GM19035 (cell line): ENCODE measurements around the gene RBPMS2.

Source experiments
- ATAC-seq: cut with Tn5 transposase; IDR thresholded peaks from one replicate; pipeline ENCODE4 v1.9.1; 2021; ENCODE audit not compliant: unreplicated experiment

RBPMS2 gene

GRCh38 chr15:64783796-64784195 is 8.4 kb upstream of the RBPMS2 start:
- ATAC-seq, result no peak

DNA sequence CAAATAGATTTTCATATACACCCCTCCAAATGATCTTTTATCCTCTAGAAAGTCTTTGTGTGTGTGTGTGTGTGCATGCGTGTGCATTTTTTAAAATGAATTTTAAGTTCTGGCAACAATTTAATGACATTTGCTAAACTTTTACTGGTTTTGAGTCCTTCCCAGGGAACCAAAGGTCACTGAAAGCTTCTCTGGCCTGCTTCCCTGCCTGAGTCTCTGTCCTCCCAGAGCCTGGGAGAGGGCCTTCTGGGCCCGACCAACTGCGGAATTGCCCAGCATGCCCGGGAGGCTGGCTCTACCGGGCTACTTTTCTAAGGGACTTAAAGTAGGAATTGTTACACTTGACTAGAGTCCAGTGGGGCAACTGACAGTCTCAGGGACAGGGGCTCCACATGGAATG is 7.4 kb upstream of the RBPMS2 start:
- no peak for ATAC-seq

DNA sequence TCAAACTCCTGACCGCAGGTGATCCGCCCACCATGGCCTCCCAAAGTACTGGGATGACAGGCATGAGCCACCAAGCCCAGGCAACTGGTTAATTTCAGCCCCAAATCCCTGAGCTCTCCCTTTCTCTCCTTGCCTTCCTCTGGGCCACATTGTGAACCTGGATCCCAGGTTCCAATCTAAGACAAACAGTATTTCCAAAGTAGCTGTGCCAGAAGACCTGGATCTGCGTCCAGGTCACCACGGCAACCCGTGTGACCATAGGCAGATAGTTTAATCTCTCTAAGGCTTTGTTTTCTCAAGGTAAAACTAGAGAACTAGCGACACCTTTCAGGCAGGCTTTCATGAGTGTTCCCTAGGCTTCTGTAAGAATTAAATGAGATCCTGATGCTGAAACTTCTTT is 5.9 kb upstream of the RBPMS2 start:
- ATAC-seq, result no peak

GRCh38 chr15:64780600-64781156 is 5.3 kb upstream of the RBPMS2 start:
- no peak for ATAC-seq

GRCh38 chr15:64779630-64780029 is 4.2 kb upstream of the RBPMS2 start:
- no peak for ATAC-seq

- ATAC-seq, result no peak
These were observed 3.6 kb upstream of the RBPMS2 start for GRCh38 chr15:64779024-64779423.

DNA sequence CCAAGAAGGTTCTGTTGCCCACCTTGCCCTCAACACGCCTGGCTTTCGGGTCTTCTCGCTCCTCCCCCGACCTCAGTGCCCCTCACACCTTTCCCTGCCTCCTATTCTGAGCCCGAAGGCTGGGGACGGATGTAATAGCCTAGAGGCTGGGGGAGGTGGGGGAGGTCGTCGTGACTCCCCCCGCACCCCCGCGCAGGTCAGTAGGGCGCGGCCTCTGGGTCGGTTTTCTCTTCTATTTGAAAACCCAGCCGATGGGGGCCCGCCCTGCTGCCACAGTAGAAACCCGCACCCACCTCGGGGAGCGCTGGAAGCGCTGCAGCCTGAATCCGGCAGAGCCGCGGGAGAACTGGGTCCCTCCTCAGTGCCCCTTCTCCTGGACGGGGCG is 1.0 kb upstream of the RBPMS2 start:
- no peak for ATAC-seq

DNA sequence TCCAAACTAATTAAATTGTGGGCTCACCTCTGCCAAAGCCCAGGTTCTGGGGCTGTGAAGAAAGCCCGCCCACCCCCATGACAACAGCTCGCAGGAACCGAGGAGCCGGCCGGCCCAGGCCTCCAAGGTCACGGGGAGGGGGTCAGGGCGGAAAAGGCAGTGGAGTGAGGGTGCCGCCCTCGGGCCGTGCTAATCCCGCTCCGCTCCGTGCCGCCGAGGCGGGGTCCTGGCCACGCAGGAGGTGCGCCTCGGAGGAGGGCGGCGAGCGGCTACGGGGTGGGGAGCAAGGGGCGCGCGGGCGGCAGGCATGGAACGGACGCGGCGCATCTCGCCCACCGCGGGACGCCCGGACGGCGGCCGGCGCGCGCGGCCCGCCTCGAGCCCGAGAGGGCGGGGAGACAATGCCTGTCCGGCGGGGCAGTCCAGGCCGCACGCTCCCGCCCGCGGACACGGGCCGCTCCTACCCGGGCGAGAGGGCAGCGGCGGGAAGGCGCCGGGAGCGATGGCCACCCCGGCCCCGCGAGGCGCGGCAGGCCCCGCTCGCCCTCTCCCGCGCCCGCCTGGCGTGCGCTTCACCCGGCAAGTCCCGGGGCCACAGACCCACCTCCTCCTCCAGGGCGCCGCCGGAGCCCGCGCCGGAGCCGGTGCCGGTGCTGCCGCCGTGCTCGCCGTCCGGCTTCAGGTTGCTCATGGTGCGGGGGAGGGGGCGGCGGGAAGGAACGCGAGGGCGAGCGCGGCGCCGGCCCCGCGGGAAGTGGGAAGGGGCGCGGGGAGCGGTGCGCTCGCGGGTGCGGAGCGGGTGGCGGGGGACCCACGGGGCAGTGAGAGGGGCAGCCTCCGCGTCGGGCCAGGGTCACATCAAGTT is 528 bp downstream of the RBPMS2 start:
- ATAC-seq, result no peak

GRCh38 chr15:64774037-64774628 is 1.3 kb downstream of the RBPMS2 start:
- no peak for ATAC-seq

DNA sequence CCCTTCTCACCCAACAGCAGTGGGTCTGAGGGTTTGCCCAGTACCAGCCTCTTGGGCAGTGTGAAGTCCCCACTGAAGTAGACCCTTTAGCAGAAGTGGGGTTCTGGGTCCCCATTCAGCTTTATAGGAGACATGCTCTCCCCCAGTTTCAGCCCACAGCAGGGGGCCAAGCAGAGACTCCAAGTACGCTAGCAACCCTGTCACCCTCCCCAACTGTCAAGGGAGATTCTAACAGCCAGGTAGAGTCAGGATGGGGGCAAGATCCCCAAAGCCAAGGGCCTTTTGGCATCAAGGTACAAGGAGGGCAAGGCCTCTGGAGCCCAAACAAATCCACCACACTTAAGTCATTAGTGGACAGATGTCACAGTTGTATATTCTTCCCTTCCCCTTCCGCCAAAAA is 1.8 kb downstream of the RBPMS2 start:
- no peak for ATAC-seq

DNA sequence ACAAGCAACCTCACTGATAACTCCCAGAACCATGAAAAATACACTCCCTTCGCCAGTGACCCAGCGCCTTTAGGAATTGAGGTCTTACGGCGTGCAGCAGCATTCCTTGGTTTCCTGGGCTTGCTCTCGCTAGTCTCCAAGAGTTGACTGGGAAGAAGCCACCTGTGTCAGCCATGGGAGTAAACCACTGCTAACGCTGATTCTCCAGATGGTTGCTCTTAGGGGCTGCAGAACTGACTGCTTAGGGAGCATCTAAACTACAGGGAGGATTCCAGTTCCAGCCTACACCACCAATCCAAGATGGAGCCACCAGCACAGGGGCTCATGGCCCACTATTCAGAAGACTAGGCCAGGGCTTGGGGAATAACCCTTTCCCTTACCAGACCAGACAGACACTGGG is 2.4 kb downstream of the RBPMS2 start:
- ATAC-seq, result no peak

DNA sequence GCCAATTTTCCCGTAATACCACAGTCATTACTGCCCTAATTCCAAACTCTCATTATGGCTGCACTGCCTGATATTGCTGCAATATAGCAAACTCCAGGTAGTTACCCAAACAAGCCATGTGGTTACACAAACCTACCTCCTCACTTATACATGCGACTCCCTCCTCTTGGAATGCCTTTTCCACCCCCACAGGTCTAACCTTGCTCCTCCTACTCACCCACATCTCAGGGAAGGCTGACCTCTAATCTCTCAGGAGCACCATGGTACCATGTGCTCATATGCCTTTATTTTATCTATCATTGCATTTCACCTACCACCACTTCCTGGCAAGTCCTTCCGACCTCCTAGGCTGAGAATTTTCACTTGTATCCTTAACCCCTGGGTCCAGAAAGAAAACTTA is 2.9 kb downstream of the RBPMS2 start:
- no peak for ATAC-seq

GRCh38 chr15:64770626-64771025 is 4.8 kb downstream of the RBPMS2 start:
- ATAC-seq, result no peak

DNA sequence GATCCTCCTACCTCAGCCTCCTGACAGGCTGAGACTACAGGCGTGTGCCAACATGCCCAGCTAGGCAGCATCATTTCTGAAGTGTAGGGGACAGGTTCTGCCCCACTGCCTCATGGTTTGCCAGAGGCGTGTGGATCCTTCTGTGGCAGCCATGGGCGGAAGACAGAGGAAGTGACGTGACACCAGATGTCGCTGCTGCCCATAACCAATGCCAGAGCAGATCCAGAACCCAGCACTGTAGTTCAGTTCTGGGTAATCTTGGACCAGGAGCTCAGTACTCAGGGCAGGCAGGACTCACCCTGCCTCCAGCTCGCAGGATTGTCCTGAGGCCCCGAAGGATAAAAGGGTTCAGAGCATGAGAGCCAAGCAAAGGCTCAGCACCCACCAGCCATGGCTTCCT is 8.2 kb downstream of the RBPMS2 start:
- ATAC-seq, result no peak

GRCh38 chr15:64766058-64766457 is 9.3 kb downstream of the RBPMS2 start:
- ATAC-seq, result no peak

- no peak for ATAC-seq
These were observed 11.5 kb downstream of the RBPMS2 start for GRCh38 chr15:64763874-64764273.

DNA sequence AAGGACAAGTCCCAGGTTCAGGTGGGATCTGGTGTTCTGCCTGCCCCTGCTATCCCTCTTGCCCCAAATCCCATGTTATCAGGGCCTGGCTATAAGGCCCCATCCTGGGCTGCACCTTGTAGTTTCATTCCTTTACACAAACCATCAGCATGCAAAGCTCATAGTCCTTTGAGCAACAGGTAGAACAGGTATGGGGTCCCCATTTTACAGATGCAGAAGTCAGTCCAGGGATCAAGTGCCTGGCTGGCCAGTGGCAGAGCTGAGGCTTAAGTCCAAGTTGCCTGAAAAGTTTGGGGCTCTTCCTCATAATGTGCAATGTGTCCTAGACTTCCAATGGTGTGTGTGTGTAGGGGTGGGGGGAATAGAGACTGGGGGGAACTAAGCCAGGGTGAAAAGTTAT is 11.9 kb downstream of the RBPMS2 start:
- no peak for ATAC-seq

DNA sequence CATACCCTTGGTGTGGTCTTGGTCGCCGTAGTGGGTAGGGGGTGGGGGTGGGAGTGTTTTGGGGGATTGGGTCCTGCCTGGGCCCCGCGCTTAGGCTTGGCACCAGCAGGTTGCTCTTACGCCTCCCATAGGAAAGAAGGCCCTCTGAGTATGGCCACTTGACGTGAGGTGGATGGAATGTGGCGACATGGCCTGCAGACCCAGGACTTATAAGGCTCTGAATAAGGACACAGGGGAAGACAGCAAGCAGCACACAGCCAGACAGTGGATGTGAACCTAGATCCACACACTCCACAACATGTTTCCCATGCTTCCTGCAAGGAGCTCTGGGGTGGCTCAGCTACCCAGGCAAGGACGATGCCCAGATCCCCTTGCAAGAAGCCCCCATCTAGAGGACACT is 12.4 kb downstream of the RBPMS2 start:
- ATAC-seq, result no peak

DNA sequence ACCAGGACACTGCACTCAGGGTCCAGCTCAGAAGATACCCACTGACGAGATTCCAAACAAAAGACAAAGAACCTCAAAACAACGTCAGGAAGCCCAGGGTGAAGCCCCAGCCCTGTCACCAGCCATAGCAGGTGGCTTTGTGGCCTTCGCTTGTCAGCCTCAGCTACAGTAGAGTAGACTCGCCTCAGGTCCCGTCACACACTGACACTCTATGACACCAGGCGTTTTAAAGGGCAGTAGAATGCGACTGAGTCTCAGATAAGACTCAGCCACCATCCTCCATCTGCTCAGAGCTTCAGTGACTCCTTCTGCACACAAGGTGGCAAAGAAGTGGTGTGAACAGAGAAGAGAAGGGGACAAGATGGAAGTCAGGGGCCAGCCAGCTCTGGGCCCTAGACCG is 12.8 kb downstream of the RBPMS2 start:
- ATAC-seq, result no peak

GRCh38 chr15:64761156-64761555 is 14.2 kb downstream of the RBPMS2 start:
- no peak for ATAC-seq

DNA sequence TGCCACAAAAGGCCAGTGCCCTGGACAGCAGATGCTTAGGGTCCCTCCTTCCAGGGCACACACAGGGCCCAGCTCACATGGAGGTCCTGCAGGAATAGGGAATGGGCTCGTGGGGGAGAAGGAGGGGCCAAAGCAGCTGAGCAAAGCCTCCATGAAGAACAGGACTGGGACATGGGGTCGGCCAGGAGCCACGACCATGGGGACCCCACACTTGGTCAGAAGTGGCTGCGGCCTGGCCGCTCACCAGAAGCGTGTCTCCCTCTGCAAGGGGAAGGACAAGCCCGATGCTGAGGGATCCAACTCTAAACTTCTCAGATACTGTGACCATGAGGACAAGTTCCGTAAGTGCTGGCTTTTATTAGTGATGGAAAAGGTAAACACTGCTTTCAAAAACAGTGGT is 15.3 kb downstream of the RBPMS2 start:
- no peak for ATAC-seq

DNA sequence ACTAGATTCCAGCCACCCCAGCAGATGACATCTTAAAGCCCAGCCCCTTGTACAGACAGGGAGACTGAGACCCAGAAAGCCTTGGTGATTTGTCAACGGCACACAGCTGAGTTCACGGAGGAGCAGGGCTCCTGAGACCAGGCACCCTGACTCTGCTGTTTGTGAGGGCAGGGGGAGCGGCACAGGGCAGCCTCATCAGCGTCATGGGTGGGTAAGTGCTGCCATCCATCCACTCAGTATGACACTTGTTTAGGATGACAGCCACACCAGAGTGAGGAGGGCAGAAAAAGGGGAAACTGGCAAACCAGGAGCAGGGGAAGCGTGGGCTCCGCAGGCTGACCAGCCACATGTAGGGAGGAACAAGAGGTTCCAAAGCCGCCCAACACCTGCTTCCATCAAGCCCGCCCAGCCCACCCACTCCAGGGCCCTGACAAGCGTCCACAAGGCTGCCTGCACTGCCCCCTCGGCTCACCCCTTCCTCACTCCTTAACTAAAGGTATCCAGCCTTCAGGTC is 19.9 kb downstream of the RBPMS2 start:
- ATAC-seq, result no peak
